ENCODE results near the gene IRAG1.

The IRAG1 gene, protein sequence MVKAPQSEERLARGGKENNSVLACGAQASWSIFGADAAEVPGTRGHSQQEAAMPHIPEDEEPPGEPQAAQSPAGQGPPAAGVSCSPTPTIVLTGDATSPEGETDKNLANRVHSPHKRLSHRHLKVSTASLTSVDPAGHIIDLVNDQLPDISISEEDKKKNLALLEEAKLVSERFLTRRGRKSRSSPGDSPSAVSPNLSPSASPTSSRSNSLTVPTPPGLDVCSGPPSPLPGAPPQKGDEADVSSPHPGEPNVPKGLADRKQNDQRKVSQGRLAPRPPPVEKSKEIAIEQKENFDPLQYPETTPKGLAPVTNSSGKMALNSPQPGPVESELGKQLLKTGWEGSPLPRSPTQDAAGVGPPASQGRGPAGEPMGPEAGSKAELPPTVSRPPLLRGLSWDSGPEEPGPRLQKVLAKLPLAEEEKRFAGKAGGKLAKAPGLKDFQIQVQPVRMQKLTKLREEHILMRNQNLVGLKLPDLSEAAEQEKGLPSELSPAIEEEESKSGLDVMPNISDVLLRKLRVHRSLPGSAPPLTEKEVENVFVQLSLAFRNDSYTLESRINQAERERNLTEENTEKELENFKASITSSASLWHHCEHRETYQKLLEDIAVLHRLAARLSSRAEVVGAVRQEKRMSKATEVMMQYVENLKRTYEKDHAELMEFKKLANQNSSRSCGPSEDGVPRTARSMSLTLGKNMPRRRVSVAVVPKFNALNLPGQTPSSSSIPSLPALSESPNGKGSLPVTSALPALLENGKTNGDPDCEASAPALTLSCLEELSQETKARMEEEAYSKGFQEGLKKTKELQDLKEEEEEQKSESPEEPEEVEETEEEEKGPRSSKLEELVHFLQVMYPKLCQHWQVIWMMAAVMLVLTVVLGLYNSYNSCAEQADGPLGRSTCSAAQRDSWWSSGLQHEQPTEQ

DNA sequence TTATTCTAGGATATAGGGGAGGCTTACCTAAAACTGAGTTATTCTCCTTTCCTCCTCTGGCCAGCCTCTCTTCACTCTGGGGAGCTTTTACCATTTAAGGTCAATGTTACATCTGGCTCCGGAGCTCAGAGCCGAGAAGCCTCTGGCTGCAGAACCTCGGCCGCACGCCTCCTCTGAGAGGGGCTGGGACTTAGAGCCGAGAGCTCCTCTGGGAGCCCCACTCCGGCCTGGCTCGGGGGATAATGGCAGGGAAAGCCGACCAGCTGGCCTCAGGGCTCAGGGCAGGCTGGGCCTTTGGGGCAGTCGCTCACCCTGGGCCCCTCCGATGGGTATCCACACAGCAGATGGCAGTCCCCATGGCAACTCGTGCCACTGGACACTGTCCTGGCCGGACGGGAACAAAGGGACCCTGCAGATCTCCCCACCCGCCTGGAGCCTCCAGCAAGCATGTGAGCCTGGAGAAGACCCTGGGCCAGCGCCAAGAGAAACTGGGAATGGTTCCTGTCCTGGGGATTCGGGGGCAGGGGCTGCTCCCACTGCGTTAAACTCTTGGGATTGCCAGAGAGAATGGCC is at the start of gene IRAG1:
Gene IRAG1 (minus strand): TSS at position 247 of the 573 bp plus-strand sequence. CDS start 153 bp downstream, at position 94.
- Mint-ChIP-seq H3K9me3 (peaks cover 0 to under 1% of the 10 kb centered on the region in 2 donors), H3K4me1 (peaks cover 10 to 22% of the 10 kb centered on the region in 2 donors), H3K36me3 (peaks cover 0 to 2% of the 10 kb centered on the region in 2 donors), H3K27ac (no peak within 1 kb of the TSS), H3K4me3 (no peak within 1 kb of the TSS), H3K27me3 (peaks cover 0 to 12% of the 10 kb centered on the region in 2 donors)
- ATAC-seq (replicated peaks) (no peak), DNase-seq (no peak)

DNA sequence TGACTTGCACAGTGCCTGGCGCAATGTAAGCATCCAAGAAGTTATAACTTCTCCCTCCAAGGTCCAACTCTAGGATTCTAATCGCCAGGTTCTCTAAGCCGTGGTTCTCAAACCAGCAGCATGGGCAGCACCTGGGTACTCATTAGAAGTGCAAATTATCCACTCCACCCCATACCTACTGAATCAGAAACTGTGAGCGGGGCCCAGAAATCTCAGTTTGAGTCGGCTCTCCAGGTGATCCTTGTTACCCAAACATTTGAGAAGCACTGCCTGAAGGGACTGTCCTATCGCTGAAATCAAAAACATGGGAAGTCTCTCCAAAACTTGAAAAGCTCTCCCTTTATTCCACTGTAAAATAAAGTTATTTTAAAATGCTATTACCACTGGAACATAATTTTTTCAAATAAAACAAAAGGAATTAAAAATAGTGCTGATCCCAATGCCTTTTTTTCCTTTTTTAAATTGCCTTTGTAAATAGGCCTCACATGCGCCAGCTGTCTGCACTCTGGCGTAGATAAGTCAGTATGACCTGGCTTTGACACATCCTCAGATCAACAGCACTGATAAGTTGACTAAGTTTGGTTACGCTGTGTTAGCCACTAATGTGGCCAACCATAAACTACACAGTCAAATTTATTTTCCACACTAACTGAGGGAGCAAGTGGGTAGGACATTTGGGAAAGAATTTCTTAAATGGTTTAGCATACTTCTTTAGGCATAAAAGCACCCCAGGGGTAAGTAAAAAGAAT is 49.1 kb upstream of the IRAG1 start:
- Mint-ChIP-seq H3K9me3 (no peaks in the 10 kb centered on the region), H3K36me3 (no peaks in the 10 kb centered on the region), H3K27ac (no peak overlapping the region), H3K27me3 (no peaks in the 10 kb centered on the region), H3K4me1 (peaks cover 6 to 13% of the 10 kb centered on the region in 2 donors), H3K4me3 (no peak overlapping the region)
- ATAC-seq (replicated peaks) = no peak
- no peak for DNase-seq

DNA sequence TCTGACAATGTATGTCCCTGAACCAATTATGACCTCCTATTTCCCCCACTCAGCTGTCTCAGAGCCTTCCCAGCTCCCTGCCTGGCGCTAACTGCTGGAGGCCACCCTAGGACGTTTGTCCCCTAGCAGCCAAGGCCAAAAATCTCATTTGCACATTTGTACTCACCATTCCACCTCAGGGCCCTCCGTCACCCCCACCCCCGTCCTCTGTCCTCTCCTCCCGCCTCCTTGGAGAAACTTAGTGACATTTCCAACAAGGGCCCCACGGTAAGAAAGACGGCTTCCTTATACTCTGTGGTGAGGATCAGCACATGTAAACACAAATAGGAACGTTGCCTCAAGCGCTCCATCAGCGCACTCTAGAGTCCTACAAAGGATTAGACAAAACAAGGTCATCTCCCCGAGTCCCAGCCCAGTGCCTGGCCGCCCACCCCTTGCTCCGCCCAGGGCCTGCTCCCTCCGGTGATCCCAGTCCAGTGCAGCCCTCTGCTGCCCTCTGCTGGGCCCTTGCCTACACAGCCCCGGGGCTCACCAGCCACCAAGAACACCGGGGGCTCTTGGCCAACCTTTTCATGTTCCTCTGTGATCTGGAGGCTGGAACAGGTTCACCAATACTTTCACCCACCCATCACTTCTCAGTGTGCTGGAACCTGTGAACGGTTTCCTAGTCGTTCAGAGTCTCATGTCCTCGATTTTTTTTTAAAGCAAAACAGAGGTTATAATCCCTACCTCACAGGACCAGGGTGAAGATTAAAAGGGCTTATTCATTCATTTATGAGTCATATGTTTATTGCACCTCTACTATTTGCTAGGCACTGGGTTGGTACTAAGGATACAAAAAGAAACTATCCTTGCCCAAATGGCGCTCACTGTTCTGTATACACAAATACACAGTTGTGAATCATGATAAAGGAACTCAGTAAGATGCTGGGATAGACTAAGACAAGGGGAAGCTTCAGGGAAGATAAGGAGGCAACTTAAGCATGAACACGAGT is 42.2 kb upstream of the IRAG1 start:
- peak overlapping the region; percentile 67 to 71 for H3K4me3 Mint-ChIP-seq
- peak; percentile 100 for ATAC-seq (replicated peaks)
- peak; percentile 88 for DNase-seq
- peak overlapping the region; percentile 72 for H3K27ac Mint-ChIP-seq
- no peaks in the 10 kb centered on the region for H3K36me3 Mint-ChIP-seq
- no peaks in the 10 kb centered on the region for H3K27me3 Mint-ChIP-seq
- no peaks in the 10 kb centered on the region for H3K9me3 Mint-ChIP-seq
- peaks cover 10 to 12% of the 10 kb centered on the region in 2 donors for H3K4me1 Mint-ChIP-seq

DNA sequence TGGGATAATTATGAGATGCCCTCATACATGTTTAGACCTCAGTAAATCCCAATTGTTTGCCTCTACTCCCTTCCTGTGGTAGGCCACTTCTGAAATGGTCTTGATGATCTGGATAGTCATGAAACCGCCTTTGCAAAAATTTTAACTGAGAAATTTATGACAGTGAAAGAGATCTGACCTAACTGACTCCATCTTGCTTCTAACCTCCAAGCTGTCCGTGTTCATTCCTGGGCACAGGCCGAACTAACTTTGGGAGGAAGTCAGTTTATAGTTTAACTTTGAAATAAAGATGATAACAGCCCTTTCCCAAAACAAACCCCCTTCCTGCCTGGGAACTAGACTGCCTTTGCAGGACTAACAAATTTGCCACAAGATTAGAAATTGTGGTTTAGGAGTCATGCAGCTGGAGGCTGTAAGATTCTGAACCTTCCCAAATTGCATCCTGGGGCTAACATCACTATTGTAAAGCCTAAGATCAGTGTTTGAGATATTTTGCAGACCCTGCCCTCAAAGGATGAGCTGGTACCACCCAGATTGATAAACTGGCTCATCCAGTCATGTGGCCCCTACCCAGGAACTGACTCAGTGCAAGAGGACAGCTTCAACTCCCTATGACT is 37.6 kb upstream of the IRAG1 start:
- Mint-ChIP-seq H3K4me1 (peaks cover 16 to 25% of the 10 kb centered on the region in 2 donors), H3K4me3 (no peak overlapping the region), H3K27ac (no peak overlapping the region), H3K36me3 (no peaks in the 10 kb centered on the region), H3K27me3 (no peaks in the 10 kb centered on the region), H3K9me3 (no peaks in the 10 kb centered on the region)
- no peak for DNase-seq
- ATAC-seq (replicated peaks) = no peak

DNA sequence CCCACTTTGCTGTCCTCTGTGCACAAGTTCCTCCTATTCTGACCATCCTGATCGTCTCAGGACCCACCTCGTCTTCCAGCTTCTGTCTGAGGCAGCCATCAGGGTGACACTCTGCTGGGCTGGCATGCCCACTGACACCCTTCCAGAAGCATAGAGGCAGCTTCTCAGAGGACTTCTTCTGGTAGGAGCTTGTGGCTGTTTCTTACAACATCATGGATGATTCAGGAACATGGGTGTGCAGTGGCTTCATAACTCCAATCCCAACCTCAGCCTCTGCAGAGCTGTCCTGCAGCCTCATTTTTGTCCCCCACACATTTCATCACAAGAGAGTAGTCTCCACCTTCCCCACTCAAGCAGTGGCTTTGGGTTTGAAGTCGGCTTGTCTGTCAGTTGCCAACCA is 36.6 kb upstream of the IRAG1 start:
- Mint-ChIP-seq H3K4me1 (peaks cover 19 to 25% of the 10 kb centered on the region in 2 donors), H3K36me3 (peaks cover 2 to 10% of the 10 kb centered on the region in 2 donors), H3K27ac (no peak overlapping the region), H3K4me3 (no peak overlapping the region), H3K9me3 (peaks cover 0 to 6% of the 10 kb centered on the region in 2 donors), H3K27me3 (no peaks in the 10 kb centered on the region)
- no peak for ATAC-seq (replicated peaks)
- no peak for DNase-seq

DNA sequence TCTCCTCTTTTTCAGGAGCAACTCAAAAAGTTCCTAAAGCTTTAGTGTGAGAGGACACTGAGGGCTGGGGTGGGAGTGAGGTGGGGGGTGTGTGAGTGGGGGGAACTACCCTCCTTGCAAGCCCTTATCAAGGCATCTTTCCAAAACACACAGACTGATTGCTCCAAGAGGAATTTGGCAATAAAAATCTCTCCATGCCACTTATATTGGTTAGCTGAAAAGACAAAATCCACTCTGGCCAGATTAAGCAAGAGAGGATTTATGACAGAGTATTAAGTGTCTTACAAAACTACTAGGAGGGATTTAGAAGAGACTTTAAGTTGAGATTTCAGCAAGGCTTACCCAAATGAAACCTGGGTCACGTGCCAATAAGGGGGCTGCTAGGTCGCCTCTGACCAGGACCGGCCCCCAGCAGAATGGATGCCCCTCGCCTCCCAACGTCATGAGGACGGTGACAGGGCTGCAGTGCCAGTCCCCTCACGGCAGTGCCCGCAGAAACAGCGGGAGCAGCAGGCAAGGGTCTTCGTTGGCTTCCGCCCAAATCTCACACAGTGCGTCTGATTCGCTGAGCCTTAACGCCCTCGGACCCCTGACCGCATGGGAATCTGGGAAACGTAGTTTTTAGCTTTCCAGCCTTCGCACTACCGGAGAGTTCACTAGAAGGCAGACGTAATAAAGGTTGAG is 35.4 kb upstream of the IRAG1 start:
- H3K9me3 Mint-ChIP-seq = peaks cover 0 to 6% of the 10 kb centered on the region in 2 donors
- H3K4me1 Mint-ChIP-seq = peaks cover 17 to 26% of the 10 kb centered on the region in 2 donors
- DNase-seq (no peak), ATAC-seq (replicated peaks) (no peak)
- H3K27me3 Mint-ChIP-seq = no peaks in the 10 kb centered on the region
- peaks cover 2 to 10% of the 10 kb centered on the region in 2 donors for H3K36me3 Mint-ChIP-seq
- H3K27ac Mint-ChIP-seq = no peak overlapping the region
- no peak overlapping the region for H3K4me3 Mint-ChIP-seq

DNA sequence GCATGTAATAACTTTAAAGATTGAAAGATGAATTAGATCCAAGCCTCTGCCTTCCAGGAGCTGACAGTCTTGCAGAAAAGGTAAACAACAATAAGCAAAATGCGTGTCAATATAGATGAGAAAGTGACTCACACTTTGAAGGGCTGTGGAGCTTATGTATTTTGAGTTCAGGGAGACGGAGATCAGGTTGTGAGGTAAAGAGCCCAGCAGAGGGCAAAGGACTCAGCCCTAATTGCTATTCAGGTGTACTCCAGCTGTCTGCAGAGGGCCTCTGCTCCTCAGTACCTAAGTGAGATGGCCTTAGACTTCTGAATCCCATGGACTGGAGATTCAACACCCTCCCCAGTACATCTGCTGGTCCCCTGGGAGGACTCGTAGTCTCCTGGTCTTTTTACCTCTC is 34.6 kb upstream of the IRAG1 start:
- H3K4me1 Mint-ChIP-seq = peaks cover 17 to 26% of the 10 kb centered on the region in 2 donors
- no peak overlapping the region for H3K4me3 Mint-ChIP-seq
- DNase-seq = no peak
- H3K36me3 Mint-ChIP-seq = peaks cover 2 to 10% of the 10 kb centered on the region in 2 donors
- H3K9me3 Mint-ChIP-seq = peaks cover 0 to 6% of the 10 kb centered on the region in 2 donors
- no peak overlapping the region for H3K27ac Mint-ChIP-seq
- ATAC-seq (replicated peaks) = no peak
- H3K27me3 Mint-ChIP-seq = no peaks in the 10 kb centered on the region

DNA sequence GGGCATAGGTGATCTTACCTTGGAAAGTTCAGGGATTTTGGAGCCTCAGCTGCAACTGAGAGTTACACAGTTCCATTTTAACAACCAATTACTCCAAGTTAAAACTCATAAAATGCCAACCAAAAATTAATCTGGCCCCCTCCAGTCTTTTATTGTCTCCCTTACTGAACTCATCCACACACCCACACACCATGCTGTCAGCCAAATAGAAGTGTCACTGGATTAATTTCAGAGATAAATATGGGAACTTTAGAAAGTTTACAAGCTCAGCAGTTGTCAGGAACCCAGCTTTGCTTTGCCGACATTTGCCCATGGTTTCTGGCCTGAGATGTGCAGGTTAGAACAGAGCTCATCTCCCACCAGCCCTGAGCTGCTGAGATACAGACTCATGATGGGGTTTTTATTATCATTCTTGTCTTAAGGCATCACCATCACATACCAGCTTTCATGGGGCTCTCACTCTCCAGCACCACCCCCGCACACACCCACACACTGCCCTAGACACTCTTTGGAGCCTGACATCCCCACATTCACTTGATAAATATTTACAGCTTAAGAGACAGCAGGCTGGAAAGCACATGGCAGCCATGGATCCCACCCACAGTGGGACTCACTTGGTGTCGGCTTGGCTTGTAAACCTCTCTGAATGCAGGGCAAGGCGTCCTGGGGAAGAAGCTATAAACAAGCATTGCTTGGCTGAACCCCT is 33.7 kb upstream of the IRAG1 start:
- H3K9me3 Mint-ChIP-seq = peaks cover 0 to 6% of the 10 kb centered on the region in 2 donors
- peaks cover 2 to 10% of the 10 kb centered on the region in 2 donors for H3K36me3 Mint-ChIP-seq
- DNase-seq (no peak), ATAC-seq (replicated peaks) (no peak)
- H3K27ac Mint-ChIP-seq = no peak overlapping the region
- no peak overlapping the region for H3K4me3 Mint-ChIP-seq
- H3K4me1 Mint-ChIP-seq = peaks cover 17 to 26% of the 10 kb centered on the region in 2 donors
- no peaks in the 10 kb centered on the region for H3K27me3 Mint-ChIP-seq

DNA sequence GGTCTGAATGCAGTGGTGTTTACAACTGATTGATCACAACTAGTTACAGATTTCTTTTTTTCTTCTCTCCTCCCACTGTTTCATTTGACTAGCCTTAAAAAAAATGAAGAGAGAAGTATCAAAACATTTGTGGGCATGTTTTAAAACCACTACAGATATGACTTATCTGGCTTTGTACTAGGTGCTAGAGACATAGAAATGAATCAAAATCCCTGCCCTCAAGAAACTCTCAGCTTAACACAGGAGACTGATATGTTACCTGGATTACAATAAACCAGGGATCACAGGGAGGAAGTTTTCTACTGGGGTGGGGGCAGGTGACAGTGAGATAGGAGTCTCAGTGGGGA is 32.3 kb upstream of the IRAG1 start:
- peaks cover 0 to 6% of the 10 kb centered on the region in 2 donors for H3K9me3 Mint-ChIP-seq
- peak overlapping the region in 1 of 2 donors; percentile 48 for H3K4me3 Mint-ChIP-seq
- H3K27ac Mint-ChIP-seq = peak overlapping the region; percentile 85
- DNase-seq = no peak
- peaks cover 2 to 10% of the 10 kb centered on the region in 2 donors for H3K36me3 Mint-ChIP-seq
- peak; percentile 77 to 79 for ATAC-seq (replicated peaks)
- no peaks in the 10 kb centered on the region for H3K27me3 Mint-ChIP-seq
- H3K4me1 Mint-ChIP-seq = peaks cover 17 to 26% of the 10 kb centered on the region in 2 donors

DNA sequence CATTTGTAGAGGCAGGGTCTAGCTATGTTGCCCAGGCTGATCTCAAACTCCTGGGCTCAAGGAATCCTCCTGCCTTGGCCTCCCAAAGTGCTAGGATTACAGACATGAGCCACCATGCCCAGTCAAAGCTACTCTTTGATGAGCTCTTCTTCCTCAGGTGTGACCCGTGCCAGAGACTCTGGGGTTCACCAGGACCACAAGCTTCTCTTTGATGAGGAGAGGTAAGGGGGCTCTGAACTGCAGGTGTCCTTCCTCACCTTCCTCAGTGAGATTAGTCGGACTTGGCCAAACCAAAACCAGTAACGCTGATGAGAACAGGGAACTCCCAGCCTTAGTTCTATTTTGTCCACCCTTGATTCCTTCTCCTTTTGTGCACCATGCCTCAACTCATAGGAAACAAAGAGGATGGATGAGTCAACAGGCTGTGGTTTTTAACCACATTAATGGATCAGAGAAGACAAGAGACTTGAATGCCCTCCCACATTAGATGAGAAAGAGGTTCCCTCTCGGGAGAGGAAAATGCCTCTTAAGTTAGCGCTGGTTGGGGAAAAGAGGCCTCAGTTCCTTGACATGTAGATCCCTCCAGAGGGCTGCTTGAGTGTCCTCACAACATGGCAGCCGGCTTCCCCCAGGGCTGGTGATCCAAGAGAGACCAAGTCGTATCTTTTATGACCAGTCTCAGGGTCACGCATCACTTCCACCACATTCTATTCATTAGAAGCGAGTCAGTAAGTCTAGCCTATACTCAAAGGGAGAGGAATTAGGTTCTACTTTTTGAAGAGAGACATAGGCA is 31.8 kb upstream of the IRAG1 start:
- peak overlapping the region; percentile 85 for H3K27ac Mint-ChIP-seq
- peak; percentile 16 for DNase-seq
- peaks cover 0 to 6% of the 10 kb centered on the region in 2 donors for H3K9me3 Mint-ChIP-seq
- peaks cover 17 to 26% of the 10 kb centered on the region in 2 donors for H3K4me1 Mint-ChIP-seq
- peaks cover 2 to 10% of the 10 kb centered on the region in 2 donors for H3K36me3 Mint-ChIP-seq
- H3K4me3 Mint-ChIP-seq = no peak overlapping the region
- ATAC-seq (replicated peaks) = peak; percentile 72 to 84
- no peaks in the 10 kb centered on the region for H3K27me3 Mint-ChIP-seq

DNA sequence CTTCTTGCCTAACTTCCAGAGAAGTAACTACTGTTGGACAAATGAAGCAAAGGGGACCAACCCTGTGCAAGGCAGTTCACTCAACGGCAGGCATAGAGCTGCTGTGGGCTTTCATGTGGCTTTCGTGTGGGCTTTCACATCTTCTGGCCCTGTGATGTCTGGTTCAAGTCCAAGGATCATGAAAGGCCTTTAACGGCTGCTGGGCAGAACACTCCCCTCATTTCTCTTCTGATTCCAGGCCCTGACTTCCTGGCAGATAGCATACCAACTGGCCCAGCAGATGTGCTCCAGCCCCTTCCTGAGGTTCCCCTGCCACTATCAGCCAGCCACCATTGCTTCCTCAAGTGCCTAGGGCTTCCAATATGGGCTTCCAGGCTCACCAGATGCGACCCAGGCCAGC is 28.8 kb upstream of the IRAG1 start:
- peaks cover 2 to 10% of the 10 kb centered on the region in 2 donors for H3K36me3 Mint-ChIP-seq
- H3K9me3 Mint-ChIP-seq = peaks cover 0 to 6% of the 10 kb centered on the region in 2 donors

More for the DNA sequence above, 28.8 kb upstream of the IRAG1 start:
- Mint-ChIP-seq H3K27ac (no peak overlapping the region), H3K4me3 (no peak overlapping the region), H3K27me3 (no peaks in the 10 kb centered on the region), H3K4me1 (peaks cover 14 to 20% of the 10 kb centered on the region in 2 donors)
- no peak for DNase-seq
- ATAC-seq (replicated peaks) = no peak

All from stimulated activated naive B cell treated with anti-CD40 and anti-IgM and Interleukin-4, amounts not matched to agents 10 μg/mL and 1 μg/mL and 100 μg/mL, for 72 hours (primary cell).